SK-N-SH treated with all-trans-retinoic acid at 6 μM for 48 hours (cell line): ENCODE data around the gene BAG5.
A peak's percentile ranks its signal among the peaks of the same experiment; 100 is the strongest.

Experiments used
- ATAC-seq: fragments of 200-7000 bp; cut with Tn5 transposase; 3 replicates; pipeline ENCODE4 v1.9.1; 2020; ENCODE audit warnings: mild to moderate bottlenecking, moderate library complexity
- BACH2 ChIP-seq: fragments of 250-450 bp; sonication (Bioruptor Pico); IDR thresholded peaks from 2 replicates; pipeline ENCODE4 v1.9.0; 2021; ENCODE audit warnings: mild to moderate bottlenecking, borderline replicate concordance
- CREB5 ChIP-seq: fragments of 250-450 bp; sonication (Bioruptor Pico); IDR thresholded peaks from 2 replicates; pipeline ENCODE4 v1.5.1; 2020; ENCODE audit warnings: low read depth, mild to moderate bottlenecking, moderate library complexity
- CSDC2 ChIP-seq: fragments of 250-450 bp; sonication (Bioruptor Pico); IDR thresholded peaks from 2 replicates; pipeline ENCODE4 v1.5.0; 2020; ENCODE audit warnings: mild to moderate bottlenecking, moderate library complexity
- CSRNP3 ChIP-seq: fragments of 250-450 bp; sonication (Bioruptor Pico); IDR thresholded peaks from 2 replicates; pipeline ENCODE4 v1.5.1; 2021; ENCODE audit warnings: mild to moderate bottlenecking, moderate library complexity
- ESRRG ChIP-seq: fragments of 250-450 bp; sonication (Bioruptor Pico); IDR thresholded peaks from 2 replicates; pipeline ENCODE4 v1.6.1; 2021; ENCODE audit warnings: mild to moderate bottlenecking
- ISL1 ChIP-seq: fragments of 250-450 bp; sonication (Bioruptor Pico); IDR thresholded peaks from 2 replicates; pipeline ENCODE4 v2.1.2; 2022; ENCODE audit warnings: mild to moderate bottlenecking, moderate library complexity
- PATZ1 ChIP-seq: fragments of 250-450 bp; sonication (Bioruptor Pico); IDR thresholded peaks from 2 replicates; pipeline ENCODE4 v1.8.0; 2020; ENCODE audit warnings: mild to moderate bottlenecking, moderate library complexity, borderline replicate concordance
- PPARA ChIP-seq: fragments of 250-450 bp; sonication (Bioruptor Pico); IDR thresholded peaks from 2 replicates; pipeline ENCODE4 v1.5.0; 2020; ENCODE audit warnings: mild to moderate bottlenecking, borderline replicate concordance
- RARB ChIP-seq: fragments of 250-450 bp; sonication (Bioruptor Pico); IDR thresholded peaks from 2 replicates; pipeline ENCODE4 v1.8.0; 2021; ENCODE audit warnings: mild to moderate bottlenecking, moderate library complexity
- SNAI2 ChIP-seq: fragments of 250-450 bp; sonication (Bioruptor Pico); IDR thresholded peaks from 2 replicates; pipeline ENCODE4 v1.5.0; 2020; ENCODE audit warnings: mild to moderate bottlenecking, moderate library complexity
- TOX ChIP-seq: fragments of 250-450 bp; sonication (Bioruptor Pico); IDR thresholded peaks from 2 replicates; pipeline ENCODE4 v1.8.0; 2021; ENCODE audit warnings: mild to moderate bottlenecking, moderate library complexity, borderline replicate concordance
- TSHZ2 ChIP-seq: fragments of 250-450 bp; sonication (Bioruptor Pico); IDR thresholded peaks from 2 replicates; pipeline ENCODE4 v1.5.0; 2020; ENCODE audit warnings: mild to moderate bottlenecking, moderate library complexity
- ZFP3 ChIP-seq: fragments of 250-450 bp; sonication (Bioruptor Pico); IDR thresholded peaks from 2 replicates; pipeline ENCODE4 v1.5.0; 2020; ENCODE audit warnings: mild to moderate bottlenecking, moderate library complexity
- ZNF565 ChIP-seq: fragments of 450-650 bp; formaldehyde crosslinking; conservative IDR thresholded peaks from 2 replicates; pipeline ENCODE4 v1.5.0; 2020; ENCODE audit warnings: low read depth, mild to moderate bottlenecking, moderate library complexity
- ZNF70 ChIP-seq: fragments of 450-650 bp; formaldehyde crosslinking; IDR thresholded peaks from 2 replicates; pipeline ENCODE4 v1.5.0; 2020; ENCODE audit warnings: mild to moderate bottlenecking, moderate library complexity
- ZNF8 ChIP-seq: fragments of 450-650 bp; formaldehyde crosslinking; IDR thresholded peaks from 2 replicates; pipeline ENCODE4 v1.5.0; 2020; ENCODE audit warnings: mild to moderate bottlenecking, moderate library complexity

The BAG5 gene

GRCh38 chr14:103528587-103529382 is 33.7 kb downstream of the BAG5 start, which contains the start of gene TRMT61A:
Gene TRMT61A, plus strand, starts transcription at chr14:103529196. Its CDS starts 783 bp downstream, at chr14:103529979.
- TF ChIP-seq ZNF8 (CRISPR knock-in tag): no peak
- TF ChIP-seq PPARA (CRISPR knock-in tag): no peak
- no peak for TF ChIP-seq CSRNP3 (CRISPR knock-in tag)
- TF ChIP-seq ISL1 (CRISPR knock-in tag): no peak
- no peak for TF ChIP-seq CREB5 (CRISPR knock-in tag)
- TF ChIP-seq ZNF70 (CRISPR knock-in tag): no peak
- no peak for TF ChIP-seq PATZ1 (CRISPR knock-in tag)
- TF ChIP-seq ZFP3 (CRISPR knock-in tag): no peak
- TF ChIP-seq TSHZ2 (CRISPR knock-in tag): no peak
- peak; percentile 86 for ATAC-seq

- peak; percentile 6; the same call in 1 of the 3 replicates for ATAC-seq
- no peak for TF ChIP-seq PPARA (CRISPR knock-in tag)
These were observed 34.3 kb downstream of the BAG5 start for GRCh38 chr14:103528146-103528586.

GRCh38 chr14:103527408-103528145 is 34.9 kb downstream of the BAG5 start:
- ATAC-seq: no peak
- TF ChIP-seq TSHZ2 (CRISPR knock-in tag) (no peak), ESRRG (no peak), SNAI2 (no peak), ZNF565 (CRISPR knock-in tag) (no peak), ZFP3 (CRISPR knock-in tag) (no peak), CSDC2 (CRISPR knock-in tag) (no peak)
- TF ChIP-seq, all 23 proteins: peak for 0

- no peak for ATAC-seq
- TF ChIP-seq SNAI2 (no peak), RARB (CRISPR knock-in tag) (no peak), BACH2 (CRISPR knock-in tag) (no peak), PATZ1 (CRISPR knock-in tag) (no peak), TOX (no peak), CSDC2 (CRISPR knock-in tag) (no peak), TSHZ2 (CRISPR knock-in tag) (no peak), ZNF8 (CRISPR knock-in tag) (no peak), PPARA (CRISPR knock-in tag) (no peak)
These were observed 35.6 kb downstream of the BAG5 start for GRCh38 chr14:103526914-103527248.
